DND-41 (cell line): ENCODE data around the gene PPM1M.

Source experiments
- CTCF ChIP-seq: IDR thresholded peaks from 2 replicates; pipeline ENCODE4 v1.5.1; 2012; ENCODE audit warnings: borderline replicate concordance, low read length, moderate library complexity, mild to moderate bottlenecking; ENCODE audit not compliant: poor library complexity, severe bottlenecking; ENCODE audit errors: extremely low read depth
- EZH2 ChIP-seq: IDR thresholded peaks from 3 replicates; pipeline ENCODE4 v1.6.1; 2012; ENCODE audit warnings: borderline replicate concordance, low read depth, mild to moderate bottlenecking, moderate library complexity, low read length, inconsistent platforms; ENCODE audit not compliant: severe bottlenecking

- no peak for TF ChIP-seq CTCF
- no peak for TF ChIP-seq EZH2
Measured at GRCh38 chr3:52237006-52237656, 8.4 kb upstream of the PPM1M start.
